Endothelial cell of umbilical vein (primary cell): ENCODE data around the gene MCM8. TPM values are rescaled to one million over a fixed set of nuclear protein-coding genes. Genes with fewer than 3 reads are reported as not detected.

Experiments used
- BruUV-seq: library from RNA; stranded (reverse); fragments of 400-500 nt; replicated peaks from 2 replicates; lab custom pipeline; 2021; lab: Mats Ljungman, UMichigan
- CTCF ChIA-PET: fragments of 300-600, 350-600 bp; sonication (Branson Sonifier 250); formaldehyde crosslinking; loops from one replicate; lab custom pipeline; 2021; ENCODE audit warnings: antibody characterized with exemption, inconsistent platforms; lab: Charles Lee
- POLR2A ChIA-PET: fragments of 300-600, 350-600 bp; sonication (Branson Sonifier 250); formaldehyde crosslinking; loops from one replicate; lab custom pipeline; 2021; ENCODE audit warnings: antibody characterized with exemption, inconsistent platforms; lab: Charles Lee
- DNase-seq: peaks from one replicate; pipeline ENCODE4 v3.0.0-alpha.2; 2011; ENCODE audit warnings: low read depth, low spot score
- FAIRE-seq: peaks from 2 replicates; lab custom pipeline; 2011; peaks lifted over from hg19 to GRCh38; lab: Jason Lieb, UNC
- H2AFZ ChIP-seq: 2 replicates; pipeline ENCODE4 v1.6.0; 2012; ENCODE audit warnings: low read depth, low read length, control low read depth, inconsistent platforms
- H3K27ac ChIP-seq: 2 replicates; pipeline ENCODE4 v1.5.1; 2011; ENCODE audit warnings: low read depth, mild to moderate bottlenecking, control low read depth, low read length, moderate library complexity; ENCODE audit not compliant: insufficient read depth
- H3K27me3 ChIP-seq, 2 experiments: 2 replicates each; pipeline versions ENCODE4 v1.6.0 to v1.6.1; 2011; ENCODE audit warnings: low read length in 2 of 2, mixed read lengths in 1 of 2; ENCODE audit not compliant: control insufficient read depth in 2 of 2, insufficient read depth in 2 of 2
- H3K36me3 ChIP-seq, 2 experiments: 2 replicates in 1 of 2; 3 replicates in 1 of 2; pipeline ENCODE4 v1.5.1; 2011; ENCODE audit warnings: low read length in 2 of 2, mild to moderate bottlenecking in 1 of 2, moderate library complexity in 1 of 2; ENCODE audit not compliant: control insufficient read depth in 2 of 2, insufficient read depth in 2 of 2; ENCODE audit errors: extremely low read depth in 1 of 2
- H3K4me1 ChIP-seq: 3 replicates; pipeline ENCODE4 v1.5.1; 2011; ENCODE audit warnings: mild to moderate bottlenecking, low read length; ENCODE audit not compliant: control insufficient read depth, insufficient read depth; ENCODE audit errors: extremely low read depth
- H3K4me2 ChIP-seq: 2 replicates; pipeline ENCODE4 v1.6.1; 2011; ENCODE audit warnings: low read length, control low read depth, mixed read lengths; ENCODE audit not compliant: insufficient read depth
- H3K4me3 ChIP-seq, 3 experiments: fragments of 200-600 bp in 1 of 3; sonication (generic), shearing (Covaris generic) in 1 of 3; replicated peaks in 1 of 3; 2 replicates each; pipeline ENCODE4 v1.5.1; 2011 to 2016; ENCODE audit warnings: control low read depth in 3 of 3, low read length in 3 of 3, mild to moderate bottlenecking in 2 of 3, inconsistent platforms in 1 of 3, low read depth in 1 of 3, moderate library complexity in 1 of 3; ENCODE audit not compliant: insufficient read depth in 1 of 3
- H3K79me2 ChIP-seq: 2 replicates; pipeline ENCODE4 v1.6.0; 2012; ENCODE audit warnings: low read length, inconsistent platforms; ENCODE audit not compliant: control insufficient read depth, insufficient read depth
- H3K9ac ChIP-seq: replicated peaks from 2 replicates; pipeline ENCODE3; 2011; ENCODE audit warnings: low read length, control low read depth; ENCODE audit not compliant: insufficient read depth; ENCODE audit errors: extremely low read depth
- H3K9me1 ChIP-seq: replicated peaks from 3 replicates; pipeline ENCODE4 v1.6.0; 2011; ENCODE audit warnings: mild to moderate bottlenecking, low read length; ENCODE audit not compliant: control insufficient read depth, insufficient read depth; ENCODE audit errors: extremely low read depth
- H3K9me3 ChIP-seq: replicated peaks from 2 replicates; pipeline ENCODE4 v1.5.1; 2012; ENCODE audit warnings: low read length, inconsistent platforms; ENCODE audit not compliant: control insufficient read depth, insufficient read depth
- H4K20me1 ChIP-seq: replicated peaks from 2 replicates; pipeline ENCODE3; 2011; ENCODE audit warnings: mild to moderate bottlenecking, low read length; ENCODE audit not compliant: control insufficient read depth, insufficient read depth; ENCODE audit errors: extremely low read depth
- EZH2 ChIP-seq: IDR thresholded peaks from 2 replicates; pipeline ENCODE4 v1.6.1; 2012; ENCODE audit warnings: borderline replicate concordance, low read depth, mild to moderate bottlenecking, moderate library complexity, low read length, inconsistent platforms; ENCODE audit not compliant: severe bottlenecking
- JUN ChIP-seq: IDR thresholded peaks from 2 replicates; pipeline ENCODE4 v1.6.1; 2011; ENCODE audit warnings: borderline replicate concordance, low read depth; ENCODE audit not compliant: insufficient read length, insufficient read depth
- POLR2AphosphoS5 ChIP-seq: IDR thresholded peaks from 2 replicates; pipeline ENCODE4 v1.6.1; 2012; ENCODE audit warnings: low read depth, mild to moderate bottlenecking, control low read depth, low read length, moderate library complexity; ENCODE audit not compliant: insufficient read depth
- dilution Hi-C: fragments of 300-500 bp; cut with MboI; formaldehyde crosslinking; loops from one replicate; pipeline ENCODE4 v1.15.0; 2019; ENCODE audit warnings: low sequenced_read_pairs; ENCODE audit not compliant: extremely low pct_ligation_motif_present
- intact Hi-C: fragments of 100-400 bp; cut with micrococcal nuclease; formaldehyde crosslinking; loops from one replicate; pipeline ENCODE4 v1.10.0; 2022
- polyA plus RNA-seq, 4 experiments: library from polyadenylated mRNA; depleted of rRNA in 3 of 4; stranded (reverse) in 3 of 4; unstranded in 1 of 4; fragments of >200 nt; gene quantifications; 2 replicates each; pipeline versions ENCODE4 v1.2.1 to v1.2.3, GENCODE V29; 2011 to 2012; ENCODE audit warnings: missing spikeins in 1 of 4
- total RNA-seq: library from RNA; stranded (reverse); gene quantifications from 2 replicates; pipeline ENCODE4 v1.2.3, GENCODE V29; 2021
- TF ChIP-seq, protein P1 (sequence below), 2 donors: IDR thresholded peaks; 1 replicate in 1 of 2; 2 replicates in 1 of 2; pipeline ENCODE4 v1.5.1; 2011; ENCODE audit warnings: low read length in 2 of 2, mild to moderate bottlenecking in 2 of 2, moderate library complexity in 2 of 2, control low read depth in 1 of 2, inconsistent platforms in 1 of 2, low read depth in 1 of 2; ENCODE audit not compliant: insufficient read depth in 1 of 2; ENCODE audit errors: extremely low read depth in 1 of 2
- TF ChIP-seq, protein P2 (sequence below): IDR thresholded peaks from 2 replicates; pipeline ENCODE4 v1.6.1; 2011; ENCODE audit not compliant: insufficient read depth, insufficient read length

Gene MCM8
- total and polyA plus RNA-seq, 2 donors (not counting 3 experiments of a cell fraction or from before 2014, with no cell fraction given), result 2.9 to 14.4 TPM

DNA sequence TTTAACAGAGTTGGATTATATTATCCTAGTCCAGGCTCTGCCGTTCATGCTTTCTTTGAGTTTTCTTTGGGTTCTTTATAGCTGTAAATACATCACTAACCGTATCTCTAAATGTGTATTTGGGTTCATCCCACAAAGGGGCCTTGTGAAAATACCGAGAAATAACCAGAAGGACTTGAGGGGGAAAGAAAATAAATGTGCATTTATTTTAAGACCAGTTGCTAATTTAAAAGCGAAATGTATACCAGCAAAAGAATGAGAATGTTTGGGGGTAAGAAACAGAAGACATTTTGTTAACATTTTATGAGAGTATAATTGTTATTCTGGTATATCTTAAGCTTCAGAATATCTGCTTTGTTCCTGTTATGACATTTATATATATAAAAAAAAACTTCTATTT, 64.5 kb downstream of the MCM8 start:
- Histone ChIP-seq H3K9me3 (no peaks in the 10 kb centered on the region), H3K9me1 (no peaks in the 10 kb centered on the region), H3K79me2 (peaks cover 33% of the 10 kb centered on the region), H3K4me2 (no peak overlapping the region), H3K27me3 (no peaks in the 10 kb centered on the region), H3K4me1 (no peaks in the 10 kb centered on the region), H2AFZ (no peak overlapping the region), H3K9ac (no peak overlapping the region), H4K20me1 (no peaks in the 10 kb centered on the region), H3K4me3 (no peak overlapping the region), H3K36me3 (peaks cover 8 to 14% of the 10 kb centered on the region in 2 experiments), H3K27ac (no peak overlapping the region)
- TF ChIP-seq, protein P1, sequence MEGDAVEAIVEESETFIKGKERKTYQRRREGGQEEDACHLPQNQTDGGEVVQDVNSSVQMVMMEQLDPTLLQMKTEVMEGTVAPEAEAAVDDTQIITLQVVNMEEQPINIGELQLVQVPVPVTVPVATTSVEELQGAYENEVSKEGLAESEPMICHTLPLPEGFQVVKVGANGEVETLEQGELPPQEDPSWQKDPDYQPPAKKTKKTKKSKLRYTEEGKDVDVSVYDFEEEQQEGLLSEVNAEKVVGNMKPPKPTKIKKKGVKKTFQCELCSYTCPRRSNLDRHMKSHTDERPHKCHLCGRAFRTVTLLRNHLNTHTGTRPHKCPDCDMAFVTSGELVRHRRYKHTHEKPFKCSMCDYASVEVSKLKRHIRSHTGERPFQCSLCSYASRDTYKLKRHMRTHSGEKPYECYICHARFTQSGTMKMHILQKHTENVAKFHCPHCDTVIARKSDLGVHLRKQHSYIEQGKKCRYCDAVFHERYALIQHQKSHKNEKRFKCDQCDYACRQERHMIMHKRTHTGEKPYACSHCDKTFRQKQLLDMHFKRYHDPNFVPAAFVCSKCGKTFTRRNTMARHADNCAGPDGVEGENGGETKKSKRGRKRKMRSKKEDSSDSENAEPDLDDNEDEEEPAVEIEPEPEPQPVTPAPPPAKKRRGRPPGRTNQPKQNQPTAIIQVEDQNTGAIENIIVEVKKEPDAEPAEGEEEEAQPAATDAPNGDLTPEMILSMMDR (IDR thresholded peaks at IDR 0.05; ENCODE audit: extremely low read depth in 1 of 2, insufficient read depth in 1 of 2, low read depth in 1 of 2, low read length in 2 of 2), result no peak
- TF ChIP-seq EZH2, result no peak
- TF ChIP-seq, protein P2, sequence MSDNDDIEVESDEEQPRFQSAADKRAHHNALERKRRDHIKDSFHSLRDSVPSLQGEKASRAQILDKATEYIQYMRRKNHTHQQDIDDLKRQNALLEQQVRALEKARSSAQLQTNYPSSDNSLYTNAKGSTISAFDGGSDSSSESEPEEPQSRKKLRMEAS, result no peak
- BruUV-seq, result no TSS peak
- DNase-seq, result no peak
- FAIRE-seq, result no peak
- intact Hi-C loops, result no loop called here
- dilution Hi-C loops, result no loop called here
- CTCF ChIA-PET, result interaction anchor here (0.9 to 1.0 kb wide), 4 partner anchors 26 to 486 kb away, joined by 3 to 4 read pairs (median 3); no protein-coding TSS in a partner anchor
- POLR2A ChIA-PET, result no interaction called here

DNA sequence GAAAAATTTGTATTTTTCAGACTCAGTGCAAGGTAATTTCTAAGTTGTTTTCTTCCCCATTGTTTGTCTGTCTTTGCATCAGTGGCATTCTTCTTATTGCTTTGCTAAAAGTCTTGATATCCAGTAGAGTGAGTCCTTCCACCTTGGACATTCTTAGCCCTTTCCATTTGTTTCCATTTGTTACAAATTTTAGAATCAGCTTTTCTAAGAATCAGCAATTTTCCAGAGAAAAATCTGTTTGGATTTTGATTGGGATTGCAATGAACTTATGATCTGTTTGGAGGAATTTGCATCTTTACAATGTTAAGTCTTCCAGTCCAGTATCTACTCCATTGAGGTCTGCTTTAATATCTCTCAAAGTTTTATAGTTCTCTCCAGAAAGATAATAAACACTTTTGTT, 67.0 kb downstream of the MCM8 start:
- FAIRE-seq, result no peak
- Histone ChIP-seq H3K9ac (no peak overlapping the region), H3K4me1 (no peaks in the 10 kb centered on the region), H3K9me1 (no peaks in the 10 kb centered on the region), H3K4me2 (no peak overlapping the region), H3K36me3 (peaks cover 8% of the 10 kb centered on the region in 2 experiments), H4K20me1 (no peaks in the 10 kb centered on the region), H3K79me2 (peaks cover 38% of the 10 kb centered on the region), H2AFZ (no peak overlapping the region), H3K9me3 (no peaks in the 10 kb centered on the region), H3K4me3 (no peak overlapping the region), H3K27ac (no peak overlapping the region), H3K27me3 (no peaks in the 10 kb centered on the region)
- ChIA-PET POLR2A (no interaction called here), CTCF (no interaction called here)
- no TSS peak for BruUV-seq
- intact Hi-C loops, result no loop called here
- DNase-seq, result no peak
- dilution Hi-C loops, result no loop called here
- TF ChIP-seq EZH2 (no peak), POLR2AphosphoS5 (no peak), JUN (no peak)
- TF ChIP-seq, protein P1 (IDR thresholded peaks at IDR 0.05; ENCODE audit: extremely low read depth in 1 of 2, insufficient read depth in 1 of 2, low read depth in 1 of 2, low read length in 2 of 2), result no peak
